WI38 (cell line): ENCODE measurements around the gene AGAP1.

Experiments
- H3K4me3 ChIP-seq: 2 replicates; pipeline ENCODE4 v1.5.1; 2011; ENCODE audit warnings: low read depth, mild to moderate bottlenecking, control low read depth, low read length
- TF ChIP-seq, protein P1 (sequence below): IDR thresholded peaks from 2 replicates; pipeline ENCODE4 v1.5.1; 2012; ENCODE audit warnings: low read depth, mild to moderate bottlenecking, control low read depth, low read length

AGAP1 gene

DNA sequence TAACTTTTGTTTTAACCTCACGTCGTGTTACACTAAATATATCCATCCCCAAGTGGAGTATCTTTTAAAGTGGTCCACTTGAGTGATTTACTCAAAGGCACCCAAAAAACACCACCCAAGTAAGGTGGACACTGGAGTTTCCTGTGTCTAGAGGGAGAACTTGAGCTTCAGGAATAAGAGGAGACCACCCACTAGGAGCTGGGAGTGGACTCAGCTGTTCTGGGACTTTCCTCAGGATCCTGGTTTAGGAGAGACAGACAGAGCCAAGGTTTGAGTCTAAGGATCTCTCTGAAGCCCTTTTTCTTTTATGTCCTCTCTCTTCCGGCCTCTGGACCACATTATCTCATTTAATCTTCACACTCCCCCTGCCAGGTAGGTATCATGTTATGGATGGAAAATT lies 523.6 kb downstream of the AGAP1 start:
- no peak overlapping the region for H3K4me3 ChIP-seq
- TF ChIP-seq, protein P1, sequence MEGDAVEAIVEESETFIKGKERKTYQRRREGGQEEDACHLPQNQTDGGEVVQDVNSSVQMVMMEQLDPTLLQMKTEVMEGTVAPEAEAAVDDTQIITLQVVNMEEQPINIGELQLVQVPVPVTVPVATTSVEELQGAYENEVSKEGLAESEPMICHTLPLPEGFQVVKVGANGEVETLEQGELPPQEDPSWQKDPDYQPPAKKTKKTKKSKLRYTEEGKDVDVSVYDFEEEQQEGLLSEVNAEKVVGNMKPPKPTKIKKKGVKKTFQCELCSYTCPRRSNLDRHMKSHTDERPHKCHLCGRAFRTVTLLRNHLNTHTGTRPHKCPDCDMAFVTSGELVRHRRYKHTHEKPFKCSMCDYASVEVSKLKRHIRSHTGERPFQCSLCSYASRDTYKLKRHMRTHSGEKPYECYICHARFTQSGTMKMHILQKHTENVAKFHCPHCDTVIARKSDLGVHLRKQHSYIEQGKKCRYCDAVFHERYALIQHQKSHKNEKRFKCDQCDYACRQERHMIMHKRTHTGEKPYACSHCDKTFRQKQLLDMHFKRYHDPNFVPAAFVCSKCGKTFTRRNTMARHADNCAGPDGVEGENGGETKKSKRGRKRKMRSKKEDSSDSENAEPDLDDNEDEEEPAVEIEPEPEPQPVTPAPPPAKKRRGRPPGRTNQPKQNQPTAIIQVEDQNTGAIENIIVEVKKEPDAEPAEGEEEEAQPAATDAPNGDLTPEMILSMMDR = no peak

DNA sequence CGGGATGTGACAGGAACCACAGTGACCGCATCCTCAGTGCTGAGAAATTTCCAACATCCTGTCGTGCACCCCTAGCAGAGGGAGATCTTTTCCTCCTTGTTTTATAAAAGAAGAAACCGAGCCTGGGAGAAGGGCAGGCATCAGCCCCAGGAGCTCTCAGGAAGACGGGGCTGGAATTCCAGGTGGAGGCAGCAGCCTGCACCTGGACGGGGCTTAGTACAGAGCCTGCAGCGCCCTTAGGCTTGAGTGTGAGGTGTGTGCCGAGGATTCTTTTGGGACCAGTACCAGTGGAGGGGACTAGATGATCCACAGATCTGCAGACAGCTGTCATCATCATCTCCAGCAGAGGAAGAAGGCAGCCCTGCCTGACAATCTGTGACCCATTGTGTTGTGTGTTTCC lies 525.6 kb downstream of the AGAP1 start:
- H3K4me3 ChIP-seq = no peak overlapping the region
- TF ChIP-seq, protein P1 = no peak

- no peak overlapping the region for H3K4me3 ChIP-seq
Measured at GRCh38 chr2:236021499-236022057, 527.7 kb downstream of the AGAP1 start.

GRCh38 chr2:236022128-236022527 lies 528.3 kb downstream of the AGAP1 start:
- TF ChIP-seq, protein P1 = no peak
- no peak overlapping the region for H3K4me3 ChIP-seq

More at GRCh38 chr2:236021499-236022057, 527.7 kb downstream of the AGAP1 start:
- TF ChIP-seq, protein P1 = no peak

DNA sequence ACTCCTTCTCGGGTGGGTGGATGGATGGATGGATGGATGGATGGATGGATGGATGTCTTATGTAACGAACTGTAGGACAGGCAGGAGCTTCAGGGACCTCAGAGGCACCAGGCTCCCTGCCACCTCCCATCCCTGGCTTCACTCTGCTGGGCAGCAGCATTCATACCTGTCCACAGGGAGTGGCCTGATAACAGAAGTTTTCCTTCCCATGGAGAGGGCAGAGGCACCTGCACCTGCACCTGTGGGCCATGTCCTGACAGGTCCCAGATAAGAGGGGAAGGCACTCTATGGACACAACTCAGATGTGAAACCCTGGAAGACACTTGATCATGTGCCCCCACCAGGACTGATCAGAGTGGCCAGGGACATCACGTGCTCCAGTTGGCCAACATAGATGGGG lies 532.0 kb downstream of the AGAP1 start:
- TF ChIP-seq, protein P1 = no peak
- H3K4me3 ChIP-seq = no peak overlapping the region

GRCh38 chr2:236026841-236027240 lies 533.0 kb downstream of the AGAP1 start:
- H3K4me3 ChIP-seq = no peak overlapping the region
- TF ChIP-seq, protein P1 = no peak

- no peak overlapping the region for H3K4me3 ChIP-seq
- TF ChIP-seq, protein P1 = no peak
Measured at GRCh38 chr2:236028066-236028465, 534.2 kb downstream of the AGAP1 start.
